HepG2 (cell line): ENCODE results near the gene ATP1A1.

Experiments used
- ASH2L ChIP-seq: fragments of 300-600, 200-600 bp; sonication (generic); IDR thresholded peaks from 2 replicates; pipeline ENCODE4 v1.7.0; 2017; ENCODE audit warnings: low read depth, mild to moderate bottlenecking, moderate library complexity, mixed read lengths, low read length; ENCODE audit not compliant: insufficient read length
- CBX5 ChIP-seq: sonication (generic); formaldehyde crosslinking; IDR thresholded peaks from 2 replicates; pipeline ENCODE4 v1.4.0; 2020; ENCODE audit warnings: missing genetic modification reagents, borderline replicate concordance
- CREB1 ChIP-seq, 2 experiments: fragments of 450-650 bp in 1 of 2; IDR thresholded peaks; 2 replicates each; pipeline ENCODE4 v1.6.1; 2016 to 2017; ENCODE audit warnings: control low read depth in 1 of 2, mild to moderate bottlenecking in 1 of 2, missing compliant biosample characterization in 1 of 2, missing genetic modification characterization in 1 of 2
- EP300 ChIP-seq, 3 experiments: sonication (generic) in 1 of 3; formaldehyde crosslinking in 1 of 3; IDR thresholded peaks; 2 replicates each; pipeline versions ENCODE4 v1.5.1 to v1.6.1; 2011 to 2020; ENCODE audit warnings: low read depth in 2 of 3, low read length in 2 of 3, borderline replicate concordance in 1 of 3, improper control_type of control experiment in 1 of 3, mild to moderate bottlenecking in 1 of 3, missing genetic modification reagents in 1 of 3, moderate library complexity in 1 of 3
- MZF1 ChIP-seq: sonication (generic); formaldehyde crosslinking; IDR thresholded peaks from 2 replicates; pipeline ENCODE4 v1.8.1; 2023; ENCODE audit warnings: mild to moderate bottlenecking, missing genetic modification reagents, borderline replicate concordance
- SUZ12 ChIP-seq: fragments of 150-350 bp; IDR thresholded peaks from 2 replicates; pipeline ENCODE4 v1.6.1; 2014; ENCODE audit warnings: low read depth, low read length
- TSC22D2 ChIP-seq: sonication (generic); formaldehyde crosslinking; IDR thresholded peaks from 2 replicates; pipeline ENCODE4 v1.5.1; 2020; ENCODE audit warnings: missing genetic modification reagents, mild to moderate bottlenecking, borderline replicate concordance
- ZIK1 ChIP-seq: sonication (generic); formaldehyde crosslinking; IDR thresholded peaks from 2 replicates; pipeline ENCODE4 v1.5.0; 2020; ENCODE audit warnings: mild to moderate bottlenecking, low read depth, missing genetic modification reagents, borderline replicate concordance
- ZNF660 ChIP-seq: sonication (generic); formaldehyde crosslinking; IDR thresholded peaks from 2 replicates; pipeline ENCODE4 v1.5.1; 2020; ENCODE audit warnings: mild to moderate bottlenecking, low read depth, missing genetic modification reagents, borderline replicate concordance
- TF ChIP-seq, protein P1 (sequence below): sonication (generic); formaldehyde crosslinking; IDR thresholded peaks from 2 replicates; pipeline ENCODE4 v1.5.0; 2020; ENCODE audit warnings: mild to moderate bottlenecking, missing genetic modification reagents, moderate library complexity
- TF ChIP-seq, protein P2 (sequence below): sonication (generic); formaldehyde crosslinking; IDR thresholded peaks from 2 replicates; pipeline ENCODE4 v1.8.1; 2023; ENCODE audit warnings: mild to moderate bottlenecking, missing genetic modification reagents
- TF ChIP-seq, protein P3 (sequence below): sonication (generic); formaldehyde crosslinking; IDR thresholded peaks from 2 replicates; pipeline ENCODE4 v1.9.0; 2022; ENCODE audit warnings: missing genetic modification reagents, mild to moderate bottlenecking, borderline replicate concordance

DNA sequence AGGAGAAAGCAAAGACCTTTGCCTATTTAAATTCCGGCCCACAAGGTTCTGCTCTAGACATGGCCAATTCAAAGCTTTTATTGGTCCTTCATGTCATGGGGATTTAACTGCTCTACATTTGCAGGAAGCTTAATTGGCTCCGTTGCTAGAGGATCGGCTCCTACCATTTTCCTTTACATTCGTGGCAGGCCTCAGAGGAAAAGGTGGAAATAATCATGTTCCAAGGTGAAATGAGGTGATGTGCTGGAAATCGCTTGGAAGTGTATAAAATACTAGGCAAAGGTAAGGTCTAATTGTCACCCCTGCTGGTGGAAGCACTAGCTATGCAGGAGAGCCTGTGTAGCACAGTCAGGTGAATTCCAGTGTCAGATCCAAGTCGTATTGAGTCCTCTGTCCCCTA lies 55.5 kb downstream of the ATP1A1 start:
- TF ChIP-seq, protein P1, sequence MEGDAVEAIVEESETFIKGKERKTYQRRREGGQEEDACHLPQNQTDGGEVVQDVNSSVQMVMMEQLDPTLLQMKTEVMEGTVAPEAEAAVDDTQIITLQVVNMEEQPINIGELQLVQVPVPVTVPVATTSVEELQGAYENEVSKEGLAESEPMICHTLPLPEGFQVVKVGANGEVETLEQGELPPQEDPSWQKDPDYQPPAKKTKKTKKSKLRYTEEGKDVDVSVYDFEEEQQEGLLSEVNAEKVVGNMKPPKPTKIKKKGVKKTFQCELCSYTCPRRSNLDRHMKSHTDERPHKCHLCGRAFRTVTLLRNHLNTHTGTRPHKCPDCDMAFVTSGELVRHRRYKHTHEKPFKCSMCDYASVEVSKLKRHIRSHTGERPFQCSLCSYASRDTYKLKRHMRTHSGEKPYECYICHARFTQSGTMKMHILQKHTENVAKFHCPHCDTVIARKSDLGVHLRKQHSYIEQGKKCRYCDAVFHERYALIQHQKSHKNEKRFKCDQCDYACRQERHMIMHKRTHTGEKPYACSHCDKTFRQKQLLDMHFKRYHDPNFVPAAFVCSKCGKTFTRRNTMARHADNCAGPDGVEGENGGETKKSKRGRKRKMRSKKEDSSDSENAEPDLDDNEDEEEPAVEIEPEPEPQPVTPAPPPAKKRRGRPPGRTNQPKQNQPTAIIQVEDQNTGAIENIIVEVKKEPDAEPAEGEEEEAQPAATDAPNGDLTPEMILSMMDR (CRISPR knock-in tag): no peak
- TF ChIP-seq SUZ12 (no peak), EP300 (IDR thresholded peaks at IDR 0.05; ENCODE audit: low read depth in 2 of 2, low read length in 2 of 2) (no peak), EP300 (CRISPR knock-in tag; IDR thresholded peaks at IDR 0.05; ENCODE audit: borderline replicate concordance) (no peak), TSC22D2 (CRISPR knock-in tag) (no peak), ASH2L (no peak), ZNF660 (CRISPR knock-in tag) (no peak), CREB1 (IDR thresholded peaks at IDR 0.05) (no peak), CREB1 (CRISPR knock-in tag; IDR thresholded peaks at IDR 0.05) (no peak), ZIK1 (CRISPR knock-in tag) (no peak), CBX5 (CRISPR knock-in tag) (no peak), MZF1 (CRISPR knock-in tag) (no peak)
- TF ChIP-seq, protein P2, sequence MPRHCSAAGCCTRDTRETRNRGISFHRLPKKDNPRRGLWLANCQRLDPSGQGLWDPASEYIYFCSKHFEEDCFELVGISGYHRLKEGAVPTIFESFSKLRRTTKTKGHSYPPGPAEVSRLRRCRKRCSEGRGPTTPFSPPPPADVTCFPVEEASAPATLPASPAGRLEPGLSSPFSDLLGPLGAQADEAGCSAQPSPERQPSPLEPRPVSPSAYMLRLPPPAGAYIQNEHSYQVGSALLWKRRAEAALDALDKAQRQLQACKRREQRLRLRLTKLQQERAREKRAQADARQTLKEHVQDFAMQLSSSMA (CRISPR knock-in tag): no peak
- TF ChIP-seq, protein P3, sequence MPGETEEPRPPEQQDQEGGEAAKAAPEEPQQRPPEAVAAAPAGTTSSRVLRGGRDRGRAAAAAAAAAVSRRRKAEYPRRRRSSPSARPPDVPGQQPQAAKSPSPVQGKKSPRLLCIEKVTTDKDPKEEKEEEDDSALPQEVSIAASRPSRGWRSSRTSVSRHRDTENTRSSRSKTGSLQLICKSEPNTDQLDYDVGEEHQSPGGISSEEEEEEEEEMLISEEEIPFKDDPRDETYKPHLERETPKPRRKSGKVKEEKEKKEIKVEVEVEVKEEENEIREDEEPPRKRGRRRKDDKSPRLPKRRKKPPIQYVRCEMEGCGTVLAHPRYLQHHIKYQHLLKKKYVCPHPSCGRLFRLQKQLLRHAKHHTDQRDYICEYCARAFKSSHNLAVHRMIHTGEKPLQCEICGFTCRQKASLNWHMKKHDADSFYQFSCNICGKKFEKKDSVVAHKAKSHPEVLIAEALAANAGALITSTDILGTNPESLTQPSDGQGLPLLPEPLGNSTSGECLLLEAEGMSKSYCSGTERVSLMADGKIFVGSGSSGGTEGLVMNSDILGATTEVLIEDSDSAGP (CRISPR knock-in tag): no peak
